Measurements from ENCODE around the gene NFATC2.

GRCh38 chr20:51396365-51396909 lies 146.1 kb downstream of the NFATC2 start:
- no peak for TF ChIP-seq EP300 (conservative IDR thresholded peaks at IDR 0.05; ENCODE audit: poor library complexity, severe bottlenecking)
- TF ChIP-seq, protein P1, sequence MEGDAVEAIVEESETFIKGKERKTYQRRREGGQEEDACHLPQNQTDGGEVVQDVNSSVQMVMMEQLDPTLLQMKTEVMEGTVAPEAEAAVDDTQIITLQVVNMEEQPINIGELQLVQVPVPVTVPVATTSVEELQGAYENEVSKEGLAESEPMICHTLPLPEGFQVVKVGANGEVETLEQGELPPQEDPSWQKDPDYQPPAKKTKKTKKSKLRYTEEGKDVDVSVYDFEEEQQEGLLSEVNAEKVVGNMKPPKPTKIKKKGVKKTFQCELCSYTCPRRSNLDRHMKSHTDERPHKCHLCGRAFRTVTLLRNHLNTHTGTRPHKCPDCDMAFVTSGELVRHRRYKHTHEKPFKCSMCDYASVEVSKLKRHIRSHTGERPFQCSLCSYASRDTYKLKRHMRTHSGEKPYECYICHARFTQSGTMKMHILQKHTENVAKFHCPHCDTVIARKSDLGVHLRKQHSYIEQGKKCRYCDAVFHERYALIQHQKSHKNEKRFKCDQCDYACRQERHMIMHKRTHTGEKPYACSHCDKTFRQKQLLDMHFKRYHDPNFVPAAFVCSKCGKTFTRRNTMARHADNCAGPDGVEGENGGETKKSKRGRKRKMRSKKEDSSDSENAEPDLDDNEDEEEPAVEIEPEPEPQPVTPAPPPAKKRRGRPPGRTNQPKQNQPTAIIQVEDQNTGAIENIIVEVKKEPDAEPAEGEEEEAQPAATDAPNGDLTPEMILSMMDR (IDR thresholded peaks at IDR 0.05; ENCODE audit: poor library complexity, severe bottlenecking), result no peak
- TF ChIP-seq REST (IDR thresholded peaks at IDR 0.05; ENCODE audit: borderline replicate concordance), result no peak
- no peak for TF ChIP-seq MXI1 (conservative IDR thresholded peaks at IDR 0.05; ENCODE audit: poor library complexity, severe bottlenecking)
- no peak for TF ChIP-seq POLR2AphosphoS5 (IDR thresholded peaks at IDR 0.05)
- TF ChIP-seq EZH2 (IDR thresholded peaks at IDR 0.05; ENCODE audit: borderline replicate concordance, insufficient read depth, low read length, poor library complexity, severe bottlenecking), result no peak
- no peak for TF ChIP-seq TAF1 (IDR thresholded peaks at IDR 0.05; ENCODE audit: low read depth)
- TF ChIP-seq SMC3 (conservative IDR thresholded peaks at IDR 0.05; ENCODE audit: poor library complexity), result no peak
- TF ChIP-seq RAD21 (conservative IDR thresholded peaks at IDR 0.05), result no peak
